GM23338 (cell line): ENCODE measurements around the gene PTPRH. TPM values are rescaled to one million over a fixed set of nuclear protein-coding genes. Genes with fewer than 3 reads are reported as not detected.
"Not testable (repeated sequence)": the region's sequence is repeated elsewhere in the genome, so short reads cannot be mapped to it uniquely, and the experiment has no call there.

Source experiments
- ATAC-seq: fragments of 200-7000 bp; cut with Tn5 transposase; 3 replicates; pipeline ENCODE4 v1.9.1; 2020
- DNase-seq: peaks from one replicate; pipeline ENCODE4 v3.0.0-alpha.2; 2015; ENCODE audit warnings: low spot score
- H2AFZ ChIP-seq: fragments of 200-600 bp; sonication (generic); 2 replicates; pipeline ENCODE4 v1.8.0; 2016; ENCODE audit warnings: antibody characterized with exemption, mild to moderate bottlenecking, moderate library complexity
- H3F3A ChIP-seq: fragments of 200-600 bp; sonication (generic); replicated peaks from 2 replicates; pipeline ENCODE4 v1.8.0; 2017; ENCODE audit warnings: antibody characterized with exemption, mixed run types, low read depth
- H3K27ac ChIP-seq: fragments of 200-600 bp; sonication (generic); 2 replicates; pipeline ENCODE4 v1.6.1; 2016; ENCODE audit warnings: low read depth
- H3K27me3 ChIP-seq: fragments of 200-600 bp; sonication (generic); 2 replicates; pipeline ENCODE4 v1.8.0; 2016; ENCODE audit warnings: mild to moderate bottlenecking, mixed run types, moderate library complexity; ENCODE audit not compliant: insufficient read depth
- H3K36me3 ChIP-seq: fragments of 200-600 bp; sonication (generic); 2 replicates; pipeline ENCODE4 v1.8.0; 2016; ENCODE audit warnings: mild to moderate bottlenecking; ENCODE audit not compliant: insufficient read depth
- H3K4me1 ChIP-seq: fragments of 200-600 bp; sonication (generic); 2 replicates; pipeline ENCODE4 v1.8.0; 2016; ENCODE audit warnings: mild to moderate bottlenecking, moderate library complexity; ENCODE audit not compliant: insufficient read depth
- H3K4me2 ChIP-seq: fragments of 200-600 bp; sonication (generic); 2 replicates; pipeline ENCODE4 v1.7.1; 2017; ENCODE audit warnings: mixed run types
- H3K4me3 ChIP-seq: fragments of 200-600 bp; sonication (generic); 2 replicates; pipeline ENCODE4 v1.6.1; 2016; ENCODE audit warnings: mixed run types
- H3K79me2 ChIP-seq: fragments of 200-600 bp; sonication (generic); replicated peaks from 2 replicates; pipeline ENCODE4 v1.8.0; 2017; ENCODE audit warnings: mild to moderate bottlenecking; ENCODE audit not compliant: insufficient read depth
- H3K9me2 ChIP-seq: fragments of 200-600 bp; sonication (generic); 2 replicates; pipeline ENCODE4 v1.8.0; 2017; ENCODE audit not compliant: insufficient read depth
- H4K20me1 ChIP-seq: fragments of 200-600 bp; sonication (generic); replicated peaks from 2 replicates; pipeline ENCODE4 v1.8.0; 2017; ENCODE audit warnings: mild to moderate bottlenecking; ENCODE audit not compliant: insufficient read depth
- H3K27ac Mint-ChIP-seq: 2 replicates; pipeline ENCODE4 v1.8.0; 2020; ENCODE audit warnings: inconsistent platforms, mild to moderate bottlenecking, moderate library complexity, mixed read lengths
- H3K27me3 Mint-ChIP-seq: 3 replicates; pipeline ENCODE4 v1.8.0; 2022; ENCODE audit warnings: low read depth, mild to moderate bottlenecking, moderate library complexity, mixed read lengths, inconsistent platforms; ENCODE audit not compliant: insufficient read depth, poor library complexity
- H3K36me3 Mint-ChIP-seq: 3 replicates; pipeline ENCODE4 v1.8.0; 2021; ENCODE audit warnings: low read depth, mild to moderate bottlenecking, inconsistent platforms, moderate library complexity, mixed read lengths
- H3K4me1 Mint-ChIP-seq: 3 replicates; pipeline ENCODE4 v1.8.0; 2020; ENCODE audit warnings: mild to moderate bottlenecking, inconsistent platforms, mixed read lengths
- H3K4me3 Mint-ChIP-seq: 3 replicates; pipeline ENCODE4 v1.8.0; 2021; ENCODE audit warnings: moderate library complexity, mild to moderate bottlenecking, inconsistent platforms, mixed read lengths
- H3K9me3 Mint-ChIP-seq: 3 replicates; pipeline ENCODE4 v1.8.0; 2020; ENCODE audit warnings: moderate library complexity, mild to moderate bottlenecking, inconsistent platforms, mixed read lengths
- EZH2 ChIP-seq: fragments of 200-600 bp; sonication (generic); IDR thresholded peaks from one replicate; pipeline ENCODE4 v1.8.0; 2017; ENCODE audit warnings: antibody characterized with exemption, mild to moderate bottlenecking, low read depth; ENCODE audit not compliant: unreplicated experiment
- STAT1 ChIP-seq: IDR thresholded peaks from one replicate; pipeline ENCODE4 v1.6.1; 2016; ENCODE audit warnings: antibody characterized with exemption; ENCODE audit not compliant: unreplicated experiment
- ZNF114 ChIP-seq: fragments of 250-450 bp; sonication (Bioruptor Pico); IDR thresholded peaks from 2 replicates; pipeline ENCODE4 v1.5.0; 2020; ENCODE audit warnings: mild to moderate bottlenecking, moderate library complexity
- ZNF331 ChIP-seq: fragments of 250-450 bp; sonication (Bioruptor Pico); IDR thresholded peaks from 2 replicates; pipeline ENCODE4 v1.5.0; 2020; ENCODE audit warnings: low read depth, mild to moderate bottlenecking, moderate library complexity
- polyA plus RNA-seq: library from polyadenylated mRNA; unstranded; fragments of >200 nt; fragmentation: Nextera tagmentation; extraction: Ambion mirVana; gene quantifications from 2 replicates; pipeline ENCODE4 v1.2.1, GENCODE V29; 2016
- total RNA-seq: library from RNA; depleted of rRNA; stranded (reverse); fragments of >200 nt; shearing (Covaris generic); gene quantifications from 2 replicates; pipeline ENCODE4 v1.2.3, GENCODE V29; 2014
- TF ChIP-seq, protein P1 (sequence below): IDR thresholded peaks from one replicate; pipeline ENCODE4 v1.6.1; 2018; ENCODE audit warnings: antibody characterized with exemption; ENCODE audit not compliant: unreplicated experiment
- TF ChIP-seq, protein P2 (sequence below): IDR thresholded peaks from 2 replicates; pipeline ENCODE4 v1.6.1; 2016; ENCODE audit warnings: antibody characterized with exemption

Gene PTPRH
- total and polyA plus RNA-seq, 2 experiments from 2014 or later: 0.16 to 2.1 TPM

DNA sequence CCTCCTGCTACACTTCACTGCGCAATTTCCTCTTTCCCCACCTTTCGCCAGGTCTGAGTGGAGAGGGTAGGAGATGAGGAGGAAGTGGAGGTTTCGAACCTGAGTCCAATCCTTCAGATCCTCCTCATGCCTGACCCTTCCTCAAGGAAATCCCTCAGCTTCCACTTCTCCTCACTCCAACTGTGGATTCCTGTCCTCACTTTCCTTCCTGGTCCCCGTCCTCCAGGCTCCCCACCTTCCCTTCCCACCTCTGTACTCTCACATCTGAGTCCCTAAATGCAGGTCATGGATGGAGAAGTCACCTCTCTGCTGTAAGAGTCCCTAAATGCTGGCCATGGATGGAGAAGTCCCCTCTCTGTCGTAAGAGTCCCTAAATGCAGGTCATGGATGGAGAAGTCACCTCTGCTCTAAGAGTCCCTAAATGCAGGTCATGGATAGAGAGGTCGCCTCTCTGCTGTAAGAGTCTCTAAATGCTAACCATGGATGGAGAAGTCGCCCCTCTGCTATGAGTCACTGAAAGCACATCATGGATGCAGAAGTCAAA lies 16.2 kb upstream of the PTPRH start:
- Mint-ChIP-seq H3K9me3 (peaks cover 3% of the 10 kb centered on the region), H3K27me3 (peaks cover 14% of the 10 kb centered on the region), H3K36me3 (peaks cover 10% of the 10 kb centered on the region), H3K4me1 (peaks cover 4% of the 10 kb centered on the region; the same call in 2 of the 3 replicates), H3K27ac (no peak overlapping the region), H3K4me3 (no peak overlapping the region)
- Histone ChIP-seq H3F3A (0 out of 2 replicates have a peak, but pooled peaks cover 2% of the 10 kb centered on the region), H3K27me3 (no peaks in the 10 kb centered on the region), H3K4me1 (no peaks in the 10 kb centered on the region), H4K20me1 (no peaks in the 10 kb centered on the region; the same call in 1 of the 2 replicates), H3K79me2 (no peaks in the 10 kb centered on the region), H3K9me2 (no peaks in the 10 kb centered on the region), H3K4me3 (no peak overlapping the region), H2AFZ (no peak overlapping the region), H3K36me3 (no peaks in the 10 kb centered on the region), H3K27ac (no peak overlapping the region), H3K4me2 (no peak overlapping the region)
- ATAC-seq: no peak
- no peak for TF ChIP-seq ZNF114 (CRISPR knock-in tag)
- no peak for TF ChIP-seq STAT1
- TF ChIP-seq, protein P1, sequence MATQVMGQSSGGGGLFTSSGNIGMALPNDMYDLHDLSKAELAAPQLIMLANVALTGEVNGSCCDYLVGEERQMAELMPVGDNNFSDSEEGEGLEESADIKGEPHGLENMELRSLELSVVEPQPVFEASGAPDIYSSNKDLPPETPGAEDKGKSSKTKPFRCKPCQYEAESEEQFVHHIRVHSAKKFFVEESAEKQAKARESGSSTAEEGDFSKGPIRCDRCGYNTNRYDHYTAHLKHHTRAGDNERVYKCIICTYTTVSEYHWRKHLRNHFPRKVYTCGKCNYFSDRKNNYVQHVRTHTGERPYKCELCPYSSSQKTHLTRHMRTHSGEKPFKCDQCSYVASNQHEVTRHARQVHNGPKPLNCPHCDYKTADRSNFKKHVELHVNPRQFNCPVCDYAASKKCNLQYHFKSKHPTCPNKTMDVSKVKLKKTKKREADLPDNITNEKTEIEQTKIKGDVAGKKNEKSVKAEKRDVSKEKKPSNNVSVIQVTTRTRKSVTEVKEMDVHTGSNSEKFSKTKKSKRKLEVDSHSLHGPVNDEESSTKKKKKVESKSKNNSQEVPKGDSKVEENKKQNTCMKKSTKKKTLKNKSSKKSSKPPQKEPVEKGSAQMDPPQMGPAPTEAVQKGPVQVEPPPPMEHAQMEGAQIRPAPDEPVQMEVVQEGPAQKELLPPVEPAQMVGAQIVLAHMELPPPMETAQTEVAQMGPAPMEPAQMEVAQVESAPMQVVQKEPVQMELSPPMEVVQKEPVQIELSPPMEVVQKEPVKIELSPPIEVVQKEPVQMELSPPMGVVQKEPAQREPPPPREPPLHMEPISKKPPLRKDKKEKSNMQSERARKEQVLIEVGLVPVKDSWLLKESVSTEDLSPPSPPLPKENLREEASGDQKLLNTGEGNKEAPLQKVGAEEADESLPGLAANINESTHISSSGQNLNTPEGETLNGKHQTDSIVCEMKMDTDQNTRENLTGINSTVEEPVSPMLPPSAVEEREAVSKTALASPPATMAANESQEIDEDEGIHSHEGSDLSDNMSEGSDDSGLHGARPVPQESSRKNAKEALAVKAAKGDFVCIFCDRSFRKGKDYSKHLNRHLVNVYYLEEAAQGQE: no peak
- TF ChIP-seq, protein P2, sequence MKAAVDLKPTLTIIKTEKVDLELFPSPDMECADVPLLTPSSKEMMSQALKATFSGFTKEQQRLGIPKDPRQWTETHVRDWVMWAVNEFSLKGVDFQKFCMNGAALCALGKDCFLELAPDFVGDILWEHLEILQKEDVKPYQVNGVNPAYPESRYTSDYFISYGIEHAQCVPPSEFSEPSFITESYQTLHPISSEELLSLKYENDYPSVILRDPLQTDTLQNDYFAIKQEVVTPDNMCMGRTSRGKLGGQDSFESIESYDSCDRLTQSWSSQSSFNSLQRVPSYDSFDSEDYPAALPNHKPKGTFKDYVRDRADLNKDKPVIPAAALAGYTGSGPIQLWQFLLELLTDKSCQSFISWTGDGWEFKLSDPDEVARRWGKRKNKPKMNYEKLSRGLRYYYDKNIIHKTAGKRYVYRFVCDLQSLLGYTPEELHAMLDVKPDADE: no peak
- TF ChIP-seq ZNF331 (CRISPR knock-in tag): no peak
- TF ChIP-seq EZH2: no peak
- no peak for DNase-seq

- H2AFZ ChIP-seq, H3K4me1 Mint-ChIP-seq, H3K27ac Mint-ChIP-seq, H3K79me2 ChIP-seq, H3F3A ChIP-seq, H3K4me2 ChIP-seq, H3K9me2 ChIP-seq, H3K9me3 Mint-ChIP-seq, H4K20me1 ChIP-seq, H3K4me1 ChIP-seq, H3K4me3 Mint-ChIP-seq, H3K27me3 ChIP-seq, H3K4me3 ChIP-seq, ATAC-seq, H3K36me3 ChIP-seq, DNase-seq, H3K27ac ChIP-seq: not testable (repeated sequence)
- Mint-ChIP-seq H3K36me3 (peaks cover 11% of the 10 kb centered on the region), H3K27me3 (peaks cover 15% of the 10 kb centered on the region)
Measured at GRCh38 chr19:55224679-55225414, 15.5 kb upstream of the PTPRH start.
